HG02610 (cell line): ENCODE results near the gene EPB41L4B.
"Not testable (repeated sequence)": the region's sequence is repeated elsewhere in the genome, so short reads cannot be mapped to it uniquely, and the experiment has no call there.

Experiments used
- ATAC-seq: cut with Tn5 transposase; IDR thresholded peaks from one replicate; pipeline ENCODE4 v1.9.1; 2021; ENCODE audit warnings: mild to moderate bottlenecking, moderate library complexity; ENCODE audit not compliant: unreplicated experiment

EPB41L4B gene

DNA sequence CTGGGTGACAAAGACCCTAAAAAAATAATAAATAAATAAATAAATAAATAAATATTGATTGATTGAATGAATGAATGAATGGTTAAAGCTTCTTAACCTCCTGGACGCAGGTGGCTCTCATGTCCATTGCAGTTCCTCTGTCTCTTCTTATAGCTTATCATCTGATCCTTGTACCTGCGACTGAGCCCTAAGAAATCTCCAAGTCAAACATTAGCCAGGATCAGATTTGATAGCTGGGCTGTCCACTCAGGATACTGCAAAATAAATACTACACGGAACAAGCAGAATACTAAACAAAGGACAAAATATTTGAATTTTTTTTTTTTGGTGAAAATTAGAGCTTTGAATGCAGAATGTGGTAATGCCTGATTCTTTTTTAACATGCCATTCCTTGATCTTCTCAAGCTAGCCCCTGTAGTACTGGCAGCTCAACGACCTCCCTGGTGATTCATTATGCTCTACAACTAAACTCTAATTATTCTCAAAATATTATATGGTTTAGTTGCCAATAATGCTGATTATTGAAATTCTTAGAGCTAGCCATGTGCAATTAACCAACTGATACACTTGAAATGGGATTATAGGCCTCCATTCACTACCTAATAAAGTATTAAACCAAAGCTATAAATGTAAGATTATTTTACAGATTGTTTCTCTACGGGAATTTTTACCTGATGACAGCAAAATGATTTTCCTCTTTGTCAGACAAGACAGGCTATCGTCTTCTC lies 191.2 kb downstream of the EPB41L4B start:
- ATAC-seq = no peak

GRCh38 chr9:109126671-109127070 lies 194.2 kb downstream of the EPB41L4B start:
- ATAC-seq = not testable (repeated sequence)

- no peak for ATAC-seq
These were observed 196.7 kb downstream of the EPB41L4B start for GRCh38 chr9:109124121-109124520.

DNA sequence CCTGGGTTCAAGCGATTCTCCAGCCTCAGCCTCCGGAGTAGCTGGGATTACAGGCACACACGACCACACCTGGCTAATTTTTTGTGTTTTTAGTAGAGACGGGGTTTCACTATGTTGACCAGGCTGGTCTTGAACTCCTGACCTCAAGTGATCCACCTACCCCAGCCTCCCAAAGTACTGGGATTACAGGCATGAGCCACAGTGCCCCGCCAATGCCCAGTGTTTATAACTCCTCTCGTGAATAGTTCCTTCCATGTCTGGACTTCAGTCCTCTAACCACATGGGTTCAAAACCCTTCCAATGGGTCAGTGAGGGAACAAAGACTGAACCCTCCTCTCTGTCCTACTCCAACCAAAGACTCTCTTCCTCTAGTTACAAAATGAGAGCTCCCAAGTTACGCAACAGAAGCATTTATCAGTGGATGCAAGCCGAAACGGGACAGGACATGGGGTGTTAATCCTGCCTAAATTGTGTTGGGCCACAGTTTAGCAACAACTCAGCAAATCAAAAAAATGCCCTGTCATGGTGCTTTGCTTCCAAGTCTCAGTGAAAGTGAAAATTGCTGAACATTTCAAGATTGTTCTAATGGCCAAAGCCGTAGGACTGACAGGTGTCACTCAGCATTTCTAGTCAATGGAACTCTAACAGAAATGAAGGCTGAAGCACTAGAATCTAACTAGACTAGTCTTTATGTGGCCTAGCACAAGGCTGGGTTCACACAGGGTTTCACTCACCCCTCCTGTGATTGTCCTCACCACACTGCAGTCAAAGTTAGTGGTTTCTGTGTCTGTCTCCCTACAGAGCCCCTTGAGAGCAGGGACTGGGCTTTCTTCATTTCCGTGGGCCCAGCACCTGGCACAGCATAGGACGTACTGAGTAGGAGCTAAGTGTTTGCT lies 197.9 kb downstream of the EPB41L4B start:
- peak; percentile 32 for ATAC-seq
